K562 (cell line): ENCODE results near the gene MPV17L2. TPM values are rescaled to one million over a fixed set of nuclear protein-coding genes. Genes with fewer than 3 reads are reported as not detected.

Experiments used
- ATAC-seq: fragments of 200-7000 bp; cut with Tn5 transposase; 3 replicates; pipeline ENCODE4 v1.9.1; 2020; ENCODE audit warnings: moderate library complexity
- BruUV-seq: library from RNA; stranded (reverse); fragments of 400-500 nt; replicated peaks from 2 replicates; lab custom pipeline; 2021; lab: Mats Ljungman, UMichigan
- CTCF ChIA-PET: fragments of 300-600 bp; formaldehyde crosslinking; extraction: SDS; loops from one replicate; lab custom pipeline; 2021; ENCODE audit warnings: low intra/inter-chr PET ratio; lab: Yijun Ruan, JAX
- POLR2A ChIA-PET: fragments of 300-600, 350-650 bp; sonication (Branson Sonifier 250); formaldehyde crosslinking; extraction: SDS; loops from one replicate; lab custom pipeline; 2021; ENCODE audit warnings: antibody characterized with exemption, inconsistent platforms; lab: Yijun Ruan, JAX
- DNase-seq, 4 experiments: peaks; one replicate each; pipeline versions ENCODE4 v3.0.0 to v3.0.0-alpha.2; 2011 to 2018; ENCODE audit warnings: low spot score in 3 of 4, mixed read lengths in 3 of 4; ENCODE audit errors: extremely low read depth in 1 of 4
- FAIRE-seq: peaks from 2 replicates; lab custom pipeline; 2011; peaks lifted over from hg19 to GRCh38; lab: Jason Lieb, UNC
- H2AFZ ChIP-seq: 2 replicates; pipeline ENCODE4 v1.6.0; 2011; ENCODE audit warnings: low read depth, low read length, control low read depth, inconsistent platforms
- H3K27ac ChIP-seq: fragments of 200-600 bp; 3 replicates; pipeline ENCODE4 v1.8.0; 2011; ENCODE audit warnings: low read depth, mild to moderate bottlenecking, control low read depth, inconsistent platforms, low read length, moderate library complexity, mixed read lengths; ENCODE audit errors: extremely low read depth
- H3K27me3 ChIP-seq, 2 experiments: fragments of 300-600 bp in 1 of 2; 2 replicates in 1 of 2; 3 replicates in 1 of 2; pipeline versions ENCODE4 v1.6.0 to v1.8.0; 2011; ENCODE audit warnings: inconsistent platforms in 2 of 2, low read length in 2 of 2, mild to moderate bottlenecking in 1 of 2, mixed read lengths in 1 of 2, moderate library complexity in 1 of 2; ENCODE audit not compliant: control insufficient read depth in 2 of 2, insufficient read depth in 2 of 2
- H3K36me3 ChIP-seq: fragments of 300-600 bp; 3 replicates; pipeline ENCODE4 v1.8.0; 2011; ENCODE audit warnings: mild to moderate bottlenecking, low read length, inconsistent platforms; ENCODE audit not compliant: control insufficient read depth, insufficient read depth
- H3K4me1 ChIP-seq, 2 experiments: fragments of 200-600 bp in 1 of 2; replicated peaks in 1 of 2; 2 replicates in 1 of 2; 3 replicates in 1 of 2; pipeline versions ENCODE4 v1.5.1 to v1.8.0; 2011; ENCODE audit warnings: inconsistent platforms in 2 of 2, low read length in 2 of 2, mild to moderate bottlenecking in 1 of 2, mixed read lengths in 1 of 2, moderate library complexity in 1 of 2; ENCODE audit not compliant: control insufficient read depth in 2 of 2, insufficient read depth in 2 of 2
- H3K4me2 ChIP-seq: 2 replicates; pipeline ENCODE4 v1.6.1; 2011; ENCODE audit warnings: low read length, control low read depth, inconsistent platforms, mixed read lengths; ENCODE audit not compliant: insufficient read depth
- H3K4me3 ChIP-seq: fragments of 200-600 bp; sonication (generic), shearing (Covaris generic); 2 replicates; pipeline ENCODE4 v1.5.1; 2016; ENCODE audit warnings: control low read depth, inconsistent platforms
- H3K79me2 ChIP-seq: fragments of 200-600 bp; 3 replicates; pipeline ENCODE4 v1.8.0; 2011; ENCODE audit warnings: low read length, inconsistent platforms; ENCODE audit not compliant: control insufficient read depth, insufficient read depth
- H3K9ac ChIP-seq, 2 experiments: 2 replicates each; pipeline versions ENCODE4 v1.6.0 to v1.6.1; 2011; ENCODE audit warnings: low read depth in 2 of 2, low read length in 2 of 2, control low read depth in 1 of 2, inconsistent platforms in 1 of 2, mild to moderate bottlenecking in 1 of 2, mixed read lengths in 1 of 2; ENCODE audit not compliant: insufficient read depth in 1 of 2
- H3K9me1 ChIP-seq: one replicate; pipeline ENCODE4 v1.6.0; 2011; ENCODE audit warnings: inconsistent platforms, mild to moderate bottlenecking, low read length, moderate library complexity; ENCODE audit not compliant: control insufficient read depth, insufficient read depth
- H3K9me3 ChIP-seq: replicated peaks from 2 replicates; pipeline ENCODE4 v1.5.1; 2011; ENCODE audit warnings: low read depth, low read length, inconsistent platforms; ENCODE audit not compliant: control insufficient read depth, insufficient read depth
- H4K20me1 ChIP-seq: replicated peaks from 2 replicates; pipeline ENCODE4 v1.6.1; 2011; ENCODE audit warnings: low read length, inconsistent platforms, mixed read lengths; ENCODE audit not compliant: control insufficient read depth, insufficient read depth
- CEBPZ ChIP-seq: fragments of 150-350 bp; IDR thresholded peaks from 2 replicates; pipeline ENCODE4 v1.6.1; 2014; ENCODE audit warnings: low read depth, mild to moderate bottlenecking, low read length, borderline replicate concordance
- GTF2B ChIP-seq: IDR thresholded peaks from 2 replicates; pipeline ENCODE4 v1.6.1; 2011; ENCODE audit not compliant: insufficient read length; ENCODE audit errors: extremely low read depth
- HINFP ChIP-seq: fragments of 450-650 bp; conservative IDR thresholded peaks from 2 replicates; pipeline ENCODE4 v1.6.1; 2016; ENCODE audit warnings: missing genetic modification characterization, low read depth, mild to moderate bottlenecking, control low read depth, missing compliant biosample characterization
- ILK ChIP-seq: fragments of 450-650 bp; IDR thresholded peaks from 2 replicates; pipeline ENCODE4 v1.6.1; 2016; ENCODE audit warnings: missing genetic modification characterization, low read depth, mild to moderate bottlenecking, missing compliant biosample characterization, moderate library complexity, borderline replicate concordance
- JUND ChIP-seq, 2 experiments: IDR thresholded peaks; 2 replicates in 1 of 2; 3 replicates in 1 of 2; pipeline ENCODE4 v1.6.1; 2011; ENCODE audit warnings: borderline replicate concordance in 2 of 2, low read depth in 2 of 2, low read length in 2 of 2, improper control_type of control experiment in 1 of 2, missing biosample characterization in 1 of 2, missing genetic modification characterization in 1 of 2, missing genetic modification reagents in 1 of 2
- PRPF4 ChIP-seq: fragments of 200-400 bp; formaldehyde crosslinking; IDR thresholded peaks from one replicate; pipeline ENCODE4 v1.6.1; 2017; ENCODE audit warnings: low read length, low read depth, mild to moderate bottlenecking; ENCODE audit not compliant: insufficient read depth, poor library complexity, severe bottlenecking
- SMAD2 ChIP-seq: fragments of 150-350 bp; IDR thresholded peaks from 2 replicates; pipeline ENCODE4 v1.6.1; 2014; ENCODE audit warnings: low read depth, mild to moderate bottlenecking, low read length
- SP1 ChIP-seq: sonication (generic); formaldehyde crosslinking; IDR thresholded peaks from 2 replicates; pipeline ENCODE4 v1.8.1; 2022; ENCODE audit warnings: mild to moderate bottlenecking, missing genetic modification reagents
- THRA ChIP-seq: fragments of 450-650 bp; IDR thresholded peaks from 2 replicates; pipeline ENCODE4 v1.6.1; 2017; ENCODE audit warnings: mild to moderate bottlenecking, moderate library complexity
- ZBTB8A ChIP-seq: fragments of 450-650 bp; IDR thresholded peaks from 2 replicates; pipeline ENCODE4 v1.6.1; 2018; ENCODE audit warnings: mild to moderate bottlenecking, moderate library complexity; ENCODE audit not compliant: partially characterized antibody
- ZNF12 ChIP-seq: sonication (generic); formaldehyde crosslinking; IDR thresholded peaks from 2 replicates; pipeline ENCODE4 v1.4.0; 2020; ENCODE audit warnings: mild to moderate bottlenecking, missing genetic modification reagents
- ZNF561 ChIP-seq: fragments of 450-650 bp; formaldehyde crosslinking; conservative IDR thresholded peaks from 2 replicates; pipeline ENCODE4 v1.4.0; 2020; ENCODE audit warnings: mild to moderate bottlenecking, moderate library complexity
- WGBS: fragments of 100-300 bp; shearing (Covaris generic); methylation state at CpG from one replicate; pipeline ENCODE4 v1.1.6; 2016; ENCODE audit warnings: low coverage, mixed read lengths; ENCODE audit not compliant: insufficient coverage; ENCODE audit errors: missing lambda C conversion rate; 5-methylcytosine and 5-hydroxymethylcytosine counted together
- in situ Hi-C: fragments of 300-500 bp; cut with MboI; formaldehyde crosslinking; loops from 4 replicates; pipeline ENCODE4 v1.15.0; 2018; ENCODE audit warnings: inconsistent platforms, mixed read lengths
- intact Hi-C: fragments of 100-400 bp; cut with micrococcal nuclease; formaldehyde crosslinking; loops from 2 replicates; pipeline ENCODE4 v1.14.2; 2022
- polyA plus RNA-seq, 8 experiments: library from polyadenylated mRNA; depleted of rRNA in 4 of 8; stranded (reverse) in 5 of 8; unstranded in 3 of 8; fragments of >200 nt; fragmentation: Nextera tagmentation in 2 of 8; fragmentation: Illumina TruSeq in 1 of 8; extraction: Ambion mirVana in 2 of 8; extraction: Trizol in 1 of 8; gene quantifications; 2 replicates each; pipeline versions ENCODE4 v1.2.1 to v1.2.3, GENCODE V29; 2011 to 2014; ENCODE audit warnings: inconsistent platforms in 1 of 8, missing spikeins in 1 of 8
- total RNA-seq, 7 experiments: library from RNA; depleted of rRNA in 6 of 7; stranded (reverse); fragments of >200 nt in 6 of 7; fragmentation: Illumina TruSeq in 2 of 7; extraction: Trizol in 2 of 7; gene quantifications; 2 replicates each; pipeline versions ENCODE4 v1.2.1 to v1.2.3, GENCODE V29; 2011 to 2021; ENCODE audit warnings: low replicate concordance in 1 of 7

Gene MPV17L2
- total and polyA plus RNA-seq, 9 of the 15 experiments (the other 6 are each of a cell fraction or from before 2014, with no cell fraction given) = 10.6 to 60.2 (median 28.5) TPM

- ATAC-seq (peak; percentile 79), FAIRE-seq (no peak), DNase-seq (peak; percentile 93 to 96 (median 95))
- ChIA-PET CTCF (interaction anchor here (0.5 kb wide), 1 partner anchor 12 kb away, joined by 4 read pairs; no protein-coding TSS in a partner anchor), POLR2A (interaction anchor here (0.6 to 2.3 kb wide), 26 partner anchors 10 to 1707 kb away, joined by 3 to 23 read pairs (median 4); partner anchors contain the start of genes GDF15, IFI30, JUND and MPV17L2)
- intact Hi-C loops (no loop called here), in situ Hi-C loops (no loop called here)
- Histone ChIP-seq H3K27me3 (no peaks in the 10 kb centered on the region), H3K9me1 (no peaks in the 10 kb centered on the region), H3K36me3 (no peaks in the 10 kb centered on the region), H3K4me1 (peaks cover 23 to 61% of the 10 kb centered on the region in 2 experiments; a peak in 4 of 5 replicates), H3K9ac (peak overlapping the region; percentile 83 to 92), H3K79me2 (no peaks in the 10 kb centered on the region), H3K4me3 (peak overlapping the region; percentile 48), H3K9me3 (no peaks in the 10 kb centered on the region), H3K4me2 (peak overlapping the region; percentile 87), H4K20me1 (peaks cover 5% of the 10 kb centered on the region; the same call in 1 of the 2 replicates), H3K27ac (peak overlapping the region; percentile 84), H2AFZ (peak overlapping the region; percentile 96)
- BruUV-seq = no TSS peak
- 0% methylated on average over 29 of the region's 39 CpGs for WGBS
- no peak for TF ChIP-seq ILK (tag)
- no peak for TF ChIP-seq GTF2B
- no peak for TF ChIP-seq ZBTB8A
- no peak for TF ChIP-seq THRA
- TF ChIP-seq HINFP = no peak
- no peak for TF ChIP-seq PRPF4
- TF ChIP-seq ZNF12 (CRISPR knock-in tag) = no peak
- peak; percentile 98 for TF ChIP-seq SP1 (CRISPR knock-in tag)
- peak; percentile 67; the same call in 1 of the 2 replicates for TF ChIP-seq JUND (IDR thresholded peaks at IDR 0.05; ENCODE audit: borderline replicate concordance, low read depth, low read length)
- no peak for TF ChIP-seq JUND (tag; IDR thresholded peaks at IDR 0.05; ENCODE audit: borderline replicate concordance, low read depth, low read length)
- no peak for TF ChIP-seq ZNF561 (CRISPR knock-in tag)
- TF ChIP-seq CEBPZ = no peak
- TF ChIP-seq SMAD2 = no peak
These were observed 31.0 kb downstream of the MPV17L2 start for GRCh38 chr19:18223860-18224524.
